Suprapubic skin (tissue), 4 donors: ENCODE measurements around the gene MYL9. TPM values are rescaled to one million over a fixed set of nuclear protein-coding genes. Genes with fewer than 3 reads are reported as not detected.
"Not testable (repeated sequence)": the region's sequence is repeated elsewhere in the genome, so short reads cannot be mapped to it uniquely, and the experiment has no call there.

Experiments
- DNase-seq, 2 donors: peaks; one replicate each; pipeline ENCODE4 v3.0.0-alpha.2; 2019; ENCODE audit warnings: low spot score in 2 of 2
- H3K27ac ChIP-seq: fragments of 200-600 bp; sonication (generic); one replicate; pipeline ENCODE4 v1.5.1; 2019
- H3K27me3 ChIP-seq: fragments of 200-600 bp; sonication (generic); one replicate; pipeline ENCODE4 v1.5.1; 2019
- H3K36me3 ChIP-seq: fragments of 200-600 bp; sonication (generic); one replicate; pipeline ENCODE4 v1.5.1; 2019
- H3K4me1 ChIP-seq: fragments of 200-600 bp; sonication (generic); one replicate; pipeline ENCODE4 v1.5.1; 2019
- H3K4me3 ChIP-seq: fragments of 200-600 bp; sonication (generic); one replicate; pipeline ENCODE4 v1.5.1; 2019; ENCODE audit warnings: mild to moderate bottlenecking
- H3K9me3 ChIP-seq: fragments of 200-600 bp; sonication (generic); one replicate; pipeline ENCODE4 v1.5.1; 2019
- EP300 ChIP-seq: sonication (generic); formaldehyde crosslinking; IDR thresholded peaks from one replicate; pipeline ENCODE4 v1.6.1; 2017; ENCODE audit warnings: antibody characterized with exemption
- POLR2A ChIP-seq, 2 donors: fragments of 450-650 bp; IDR thresholded peaks; one replicate each; pipeline ENCODE4 v1.6.1; 2017; ENCODE audit warnings: antibody characterized with exemption in 2 of 2, mild to moderate bottlenecking in 2 of 2, moderate library complexity in 2 of 2
- POLR2AphosphoS5 ChIP-seq, 3 donors: sonication (generic); formaldehyde crosslinking; IDR thresholded peaks; one replicate each; pipeline ENCODE4 v1.6.1; 2017; ENCODE audit warnings: antibody characterized with exemption in 3 of 3
- WGBS: methylation state at CpG from one replicate; pipeline ENCODE4 v1.1.5; 2018; 5-methylcytosine and 5-hydroxymethylcytosine counted together
- total RNA-seq, 4 donors: library from RNA; depleted of rRNA; stranded (reverse); fragments of >200 nt; gene quantifications; one replicate each; pipeline ENCODE4 v1.1.0, GENCODE V29; 2016
- TF ChIP-seq, protein P1 (sequence below), 2 donors: fragments of 200-600 bp in 1 of 2; fragments of 450-650 bp in 1 of 2; sonication (generic) in 1 of 2; IDR thresholded peaks; one replicate each; pipeline ENCODE4 v1.5.1; 2016 to 2019; ENCODE audit warnings: antibody characterized with exemption in 2 of 2, mild to moderate bottlenecking in 1 of 2, moderate library complexity in 1 of 2

The MYL9 gene
- total RNA-seq, 4 donors from 2014 or later: 29.4 to 34.0 (median 30.7) TPM

- 90% methylated on average over 17 of the region's 17 CpGs for WGBS
- Histone ChIP-seq H3K27ac (no peak overlapping the region), H3K36me3 (peaks cover 53% of the 10 kb centered on the region)
These were observed 22.2 kb upstream of the MYL9 start for GRCh38 chr20:36519012-36519719.

DNA sequence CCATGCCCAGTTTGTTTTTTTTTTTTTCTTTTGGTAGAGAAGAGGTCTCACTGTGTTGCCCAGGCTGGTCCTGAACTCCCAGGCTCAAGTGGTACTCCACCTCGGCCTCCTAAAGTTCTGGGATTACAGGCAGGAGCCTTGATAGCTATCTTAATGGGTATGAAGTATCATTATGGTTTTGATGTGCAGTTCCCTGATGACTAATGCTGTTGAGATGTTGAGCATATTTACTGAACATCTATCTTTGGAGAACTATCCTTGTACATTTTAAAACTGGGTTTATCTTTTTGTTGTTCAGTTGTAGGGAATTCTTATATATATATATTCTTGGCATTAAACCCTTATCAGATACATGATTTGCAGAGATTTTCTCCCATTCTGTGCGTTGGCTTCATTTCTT lies 21.4 kb upstream of the MYL9 start:
- Histone ChIP-seq H3K27me3 (no peaks in the 10 kb centered on the region), H3K9me3 (no peaks in the 10 kb centered on the region), H3K4me3 (no peak overlapping the region), H3K4me1 (no peaks in the 10 kb centered on the region), H3K27ac (no peak overlapping the region), H3K36me3 (peaks cover 54% of the 10 kb centered on the region)
- DNase-seq: no peak
- TF ChIP-seq, protein P1, sequence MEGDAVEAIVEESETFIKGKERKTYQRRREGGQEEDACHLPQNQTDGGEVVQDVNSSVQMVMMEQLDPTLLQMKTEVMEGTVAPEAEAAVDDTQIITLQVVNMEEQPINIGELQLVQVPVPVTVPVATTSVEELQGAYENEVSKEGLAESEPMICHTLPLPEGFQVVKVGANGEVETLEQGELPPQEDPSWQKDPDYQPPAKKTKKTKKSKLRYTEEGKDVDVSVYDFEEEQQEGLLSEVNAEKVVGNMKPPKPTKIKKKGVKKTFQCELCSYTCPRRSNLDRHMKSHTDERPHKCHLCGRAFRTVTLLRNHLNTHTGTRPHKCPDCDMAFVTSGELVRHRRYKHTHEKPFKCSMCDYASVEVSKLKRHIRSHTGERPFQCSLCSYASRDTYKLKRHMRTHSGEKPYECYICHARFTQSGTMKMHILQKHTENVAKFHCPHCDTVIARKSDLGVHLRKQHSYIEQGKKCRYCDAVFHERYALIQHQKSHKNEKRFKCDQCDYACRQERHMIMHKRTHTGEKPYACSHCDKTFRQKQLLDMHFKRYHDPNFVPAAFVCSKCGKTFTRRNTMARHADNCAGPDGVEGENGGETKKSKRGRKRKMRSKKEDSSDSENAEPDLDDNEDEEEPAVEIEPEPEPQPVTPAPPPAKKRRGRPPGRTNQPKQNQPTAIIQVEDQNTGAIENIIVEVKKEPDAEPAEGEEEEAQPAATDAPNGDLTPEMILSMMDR (IDR thresholded peaks at IDR 0.05): no peak
- no peak for TF ChIP-seq EP300
- no peak for TF ChIP-seq POLR2AphosphoS5 (IDR thresholded peaks at IDR 0.05)
- TF ChIP-seq POLR2A (IDR thresholded peaks at IDR 0.05): no peak
- WGBS: 90% methylated on average over 2 of the region's 2 CpGs

More at GRCh38 chr20:36519012-36519719, 22.2 kb upstream of the MYL9 start:
- Histone ChIP-seq H3K27me3 (no peaks in the 10 kb centered on the region), H3K9me3 (no peaks in the 10 kb centered on the region), H3K4me3 (no peak overlapping the region), H3K4me1 (no peaks in the 10 kb centered on the region)
- no peak for TF ChIP-seq POLR2AphosphoS5 (IDR thresholded peaks at IDR 0.05)
- TF ChIP-seq, protein P1 (IDR thresholded peaks at IDR 0.05): no peak
- no peak for TF ChIP-seq EP300
- TF ChIP-seq POLR2A (IDR thresholded peaks at IDR 0.05): no peak
- DNase-seq: no peak

GRCh38 chr20:36521526-36521925 lies 19.8 kb upstream of the MYL9 start:
- Histone ChIP-seq H3K27ac (no peak overlapping the region), H3K36me3 (peaks cover 59% of the 10 kb centered on the region), H3K9me3 (no peaks in the 10 kb centered on the region), H3K27me3 (no peaks in the 10 kb centered on the region), H3K4me3 (no peak overlapping the region), H3K4me1 (no peaks in the 10 kb centered on the region)
- 72% methylated on average over 1 of the region's 1 CpG for WGBS
- DNase-seq: no peak
- TF ChIP-seq POLR2AphosphoS5 (IDR thresholded peaks at IDR 0.05) (no peak), EP300 (no peak), POLR2A (IDR thresholded peaks at IDR 0.05) (no peak)
- TF ChIP-seq, protein P1 (IDR thresholded peaks at IDR 0.05): no peak

- not testable (repeated sequence) for H3K9me3 ChIP-seq, H3K27me3 ChIP-seq, DNase-seq, H3K4me3 ChIP-seq, H3K27ac ChIP-seq, H3K4me1 ChIP-seq
- 91% methylated on average over 7 of the region's 7 CpGs for WGBS
- peaks cover 64% of the 10 kb centered on the region for H3K36me3 ChIP-seq
These were observed 18.9 kb upstream of the MYL9 start for GRCh38 chr20:36522412-36522811.

DNA sequence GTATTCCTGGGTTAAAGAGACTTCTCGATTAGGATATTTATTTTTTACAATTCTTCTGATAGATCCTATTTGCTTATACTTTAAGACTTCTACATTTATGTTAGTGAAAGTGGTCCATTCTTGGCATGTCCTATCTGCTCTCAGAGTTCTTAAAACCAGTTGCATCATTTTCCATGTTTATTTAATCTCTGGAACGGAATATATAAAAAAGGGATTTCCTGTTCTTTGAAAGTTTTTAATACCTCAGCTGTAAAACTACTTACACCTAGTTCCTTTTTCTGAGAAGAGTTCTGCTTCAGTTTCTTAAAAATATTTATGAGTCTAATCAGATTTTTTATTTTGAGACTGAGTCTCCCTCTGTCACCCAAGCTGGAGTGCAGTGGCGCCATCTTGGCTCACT lies 18.0 kb upstream of the MYL9 start:
- Histone ChIP-seq H3K36me3 (peaks cover 68% of the 10 kb centered on the region), H3K9me3 (no peaks in the 10 kb centered on the region), H3K27me3 (no peaks in the 10 kb centered on the region), H3K4me1 (no peaks in the 10 kb centered on the region), H3K27ac (no peak overlapping the region), H3K4me3 (no peak overlapping the region)
- TF ChIP-seq EP300 (no peak), POLR2AphosphoS5 (IDR thresholded peaks at IDR 0.05) (no peak), POLR2A (IDR thresholded peaks at IDR 0.05) (no peak)
- TF ChIP-seq, protein P1 (IDR thresholded peaks at IDR 0.05): no peak
- DNase-seq: no peak
- 88% methylated on average over 3 of the region's 3 CpGs for WGBS
